HepG2 (cell line): ENCODE results near the gene TEX19. TPM values are rescaled to one million over a fixed set of nuclear protein-coding genes. Genes with fewer than 3 reads are reported as not detected.

ENCODE experiments used
- ADNP ChIP-seq: sonication (generic); formaldehyde crosslinking; IDR thresholded peaks from 2 replicates; pipeline ENCODE4 v1.4.0; 2020; ENCODE audit warnings: missing genetic modification reagents
- EHMT2 ChIP-seq: fragments of 200-600 bp; sonication (generic); IDR thresholded peaks from 2 replicates; pipeline ENCODE4 v1.7.0; 2017; ENCODE audit warnings: antibody characterized with exemption, low read depth, low read length, borderline replicate concordance
- ESRRA ChIP-seq: sonication (generic); formaldehyde crosslinking; IDR thresholded peaks from 2 replicates; pipeline ENCODE4 v1.5.1; 2020; ENCODE audit warnings: mild to moderate bottlenecking, low read depth, missing genetic modification reagents
- HCFC1 ChIP-seq: fragments of 150-350 bp; IDR thresholded peaks from 2 replicates; pipeline ENCODE4 v1.6.1; 2014; ENCODE audit warnings: low read depth, low read length
- MBNL3 ChIP-seq: fragments of 250-450 bp; sonication (Bioruptor Pico); conservative IDR thresholded peaks from 2 replicates; pipeline ENCODE4 v1.8.0; 2022; ENCODE audit warnings: mild to moderate bottlenecking, inconsistent platforms
- MZF1 ChIP-seq: sonication (generic); formaldehyde crosslinking; IDR thresholded peaks from 2 replicates; pipeline ENCODE4 v1.8.1; 2023; ENCODE audit warnings: mild to moderate bottlenecking, missing genetic modification reagents, borderline replicate concordance
- NAIF1 ChIP-seq: sonication (generic); formaldehyde crosslinking; IDR thresholded peaks from 2 replicates; pipeline ENCODE4 v1.5.0; 2020; ENCODE audit warnings: mild to moderate bottlenecking, missing genetic modification reagents, borderline replicate concordance
- NBN ChIP-seq: fragments of 450-650 bp; conservative IDR thresholded peaks from 2 replicates; pipeline ENCODE4 v1.6.1; 2017
- NKX3-1 ChIP-seq: sonication (generic); formaldehyde crosslinking; IDR thresholded peaks from 2 replicates; pipeline ENCODE4 v1.5.0; 2020; ENCODE audit warnings: missing genetic modification reagents
- PHF21A ChIP-seq: sonication (generic); formaldehyde crosslinking; IDR thresholded peaks from 2 replicates; pipeline ENCODE4 v1.5.0; 2020; ENCODE audit warnings: mild to moderate bottlenecking, missing genetic modification reagents
- POGZ ChIP-seq: sonication (generic); formaldehyde crosslinking; IDR thresholded peaks from 2 replicates; pipeline ENCODE4 v1.4.0; 2020; ENCODE audit warnings: mild to moderate bottlenecking, missing genetic modification reagents
- PRPF4 ChIP-seq: fragments of 200-400 bp; formaldehyde crosslinking; IDR thresholded peaks from 2 replicates; pipeline ENCODE4 v1.6.1; 2016; ENCODE audit warnings: low read length, low read depth; ENCODE audit not compliant: poor library complexity, severe bottlenecking
- REL ChIP-seq: sonication (generic); formaldehyde crosslinking; conservative IDR thresholded peaks from 2 replicates; pipeline ENCODE4 v1.8.0; 2022; ENCODE audit warnings: mild to moderate bottlenecking, missing genetic modification reagents, moderate library complexity
- SALL1 ChIP-seq: sonication (generic); formaldehyde crosslinking; IDR thresholded peaks from 2 replicates; pipeline ENCODE4 v1.8.0; 2022; ENCODE audit warnings: mild to moderate bottlenecking, missing genetic modification reagents
- TBL1XR1 ChIP-seq: fragments of 150-350 bp; IDR thresholded peaks from 2 replicates; pipeline ENCODE4 v1.6.1; 2014; ENCODE audit warnings: borderline replicate concordance, low read length; ENCODE audit not compliant: partially characterized antibody
- TBX2 ChIP-seq: sonication (generic); formaldehyde crosslinking; IDR thresholded peaks from 2 replicates; pipeline ENCODE4 v1.5.0; 2020; ENCODE audit warnings: missing genetic modification reagents, mild to moderate bottlenecking, borderline replicate concordance
- THRA ChIP-seq: sonication (generic); formaldehyde crosslinking; IDR thresholded peaks from 2 replicates; pipeline ENCODE4 v1.4.0; 2020; ENCODE audit warnings: missing genetic modification reagents, borderline replicate concordance
- ZFP41 ChIP-seq: sonication (generic); formaldehyde crosslinking; IDR thresholded peaks from 2 replicates; pipeline ENCODE4 v1.4.0; 2020; ENCODE audit warnings: mild to moderate bottlenecking, missing genetic modification reagents, borderline replicate concordance
- ZFP90 ChIP-seq: sonication (generic); formaldehyde crosslinking; IDR thresholded peaks from 2 replicates; pipeline ENCODE4 v1.8.0; 2022; ENCODE audit warnings: missing genetic modification reagents, mild to moderate bottlenecking, inconsistent platforms, borderline replicate concordance
- ZNF256 ChIP-seq: sonication (generic); formaldehyde crosslinking; conservative IDR thresholded peaks from 2 replicates; pipeline ENCODE4 v1.4.0; 2020; ENCODE audit warnings: missing genetic modification reagents
- ZNF337 ChIP-seq: sonication (generic); formaldehyde crosslinking; IDR thresholded peaks from 2 replicates; pipeline ENCODE4 v1.5.1; 2020; ENCODE audit warnings: missing genetic modification reagents, low read depth, mild to moderate bottlenecking, borderline replicate concordance
- ZNF414 ChIP-seq: sonication (generic); formaldehyde crosslinking; IDR thresholded peaks from 2 replicates; pipeline ENCODE4 v1.5.0; 2020; ENCODE audit warnings: missing genetic modification reagents
- ZNF543 ChIP-seq: sonication (generic); formaldehyde crosslinking; IDR thresholded peaks from 2 replicates; pipeline ENCODE4 v1.4.0; 2020; ENCODE audit warnings: mild to moderate bottlenecking, missing genetic modification reagents
- ZNF577 ChIP-seq: sonication (generic); formaldehyde crosslinking; IDR thresholded peaks from 2 replicates; pipeline ENCODE4 v1.4.0; 2020; ENCODE audit warnings: mild to moderate bottlenecking, low read depth, missing genetic modification reagents, borderline replicate concordance
- ZNF607 ChIP-seq: sonication (generic); formaldehyde crosslinking; IDR thresholded peaks from 2 replicates; pipeline ENCODE4 v1.5.1; 2020; ENCODE audit warnings: missing genetic modification reagents, mild to moderate bottlenecking, borderline replicate concordance
- ZNF619 ChIP-seq: sonication (generic); formaldehyde crosslinking; IDR thresholded peaks from 2 replicates; pipeline ENCODE4 v1.4.0; 2020; ENCODE audit warnings: mild to moderate bottlenecking, missing genetic modification reagents
- ZNF629 ChIP-seq: sonication (generic); formaldehyde crosslinking; conservative IDR thresholded peaks from 2 replicates; pipeline ENCODE4 v1.5.0; 2020; ENCODE audit warnings: missing genetic modification reagents
- ZNF766 ChIP-seq: sonication (generic); formaldehyde crosslinking; IDR thresholded peaks from 2 replicates; pipeline ENCODE4 v1.5.0; 2020; ENCODE audit warnings: missing genetic modification reagents, borderline replicate concordance
- ZNF768 ChIP-seq: sonication (generic); formaldehyde crosslinking; IDR thresholded peaks from 2 replicates; pipeline ENCODE4 v1.4.0; 2020; ENCODE audit warnings: missing genetic modification reagents
- polyA plus RNA-seq, 8 experiments: library from polyadenylated mRNA; depleted of rRNA in 3 of 8; stranded (reverse) in 7 of 8; unstranded in 1 of 8; fragments of >200 nt; fragmentation: Illumina TruSeq in 4 of 8; extraction: Trizol in 4 of 8; gene quantifications; 2 replicates each; pipeline versions ENCODE4 v1.2.1 to v1.2.3, GENCODE V29; 2011 to 2016; ENCODE audit warnings: low read depth in 4 of 8, missing spikeins in 1 of 8, mixed read lengths in 1 of 8; ENCODE audit not compliant: insufficient read depth in 1 of 8
- total RNA-seq, 5 experiments: library from RNA; depleted of rRNA; stranded (reverse); fragments of >200 nt; fragmentation: Illumina TruSeq; extraction: Trizol; gene quantifications; 2 replicates each; pipeline ENCODE4 v1.2.3, GENCODE V29; 2016; ENCODE audit warnings: low read depth in 1 of 5

Gene TEX19
- total and polyA plus RNA-seq, 2 of the 13 experiments (the other 11 are each of a cell fraction or from before 2014, with no cell fraction given) = 1.3 to 6.0 TPM

DNA sequence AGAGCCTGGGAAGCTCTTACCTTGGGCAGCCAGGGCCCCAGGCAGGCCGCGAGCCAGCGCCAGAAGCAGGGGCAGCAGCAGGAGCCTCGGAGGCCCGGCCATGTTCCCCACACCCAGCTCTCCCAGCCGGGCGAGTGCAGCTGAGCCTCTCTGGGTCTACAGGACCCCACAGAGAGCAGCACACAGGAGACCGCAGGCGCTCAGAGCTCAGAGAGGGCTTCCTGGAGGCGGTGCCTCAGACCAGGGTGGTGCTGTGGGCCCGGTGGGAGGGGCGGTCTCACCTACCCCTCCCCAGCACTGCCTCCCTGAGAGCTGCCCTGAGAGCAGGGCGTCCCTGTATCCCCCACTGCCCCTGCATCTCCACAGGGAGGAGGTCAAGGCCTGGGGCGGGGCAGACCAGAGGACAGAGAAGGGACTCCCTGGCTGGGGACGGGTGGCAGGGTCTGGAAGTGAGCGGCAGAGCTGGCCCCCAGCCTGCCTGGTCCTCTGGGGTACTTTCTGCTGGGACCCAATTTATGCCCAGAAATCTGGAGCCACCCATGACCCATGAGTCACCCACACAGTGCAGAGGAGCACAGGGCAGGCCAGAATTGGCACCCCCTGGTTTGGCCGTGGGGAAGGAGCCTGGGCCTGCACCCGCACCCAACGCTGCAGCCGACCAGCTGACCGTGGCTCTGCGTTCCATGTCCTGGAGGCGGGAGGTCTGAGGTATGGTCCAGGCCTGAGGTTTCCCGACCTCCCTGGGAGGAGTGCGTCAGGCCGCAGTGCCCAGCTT, 41.5 kb upstream of the TEX19 start, which contains the start of gene CD7 (continued):
- no peak for TF ChIP-seq ZNF607 (CRISPR knock-in tag)
- TF ChIP-seq NBN = no peak
- 0 out of 2 replicates have a peak, but pooled peaks have one; percentile 14 for TF ChIP-seq REL (CRISPR knock-in tag)
- peak; percentile 84; the same call in 1 of the 2 replicates for TF ChIP-seq THRA (CRISPR knock-in tag)
- peak; percentile 76; the same call in 1 of the 2 replicates for TF ChIP-seq ZNF768 (CRISPR knock-in tag)
- TF ChIP-seq TBL1XR1 = no peak
- no peak for TF ChIP-seq ZNF577 (CRISPR knock-in tag)
- no peak for TF ChIP-seq ZNF766
- TF ChIP-seq PRPF4 = no peak
- 0 out of 2 replicates have a peak, but pooled peaks have one; percentile 9 for TF ChIP-seq ADNP (CRISPR knock-in tag)
- TF ChIP-seq ZNF619 (CRISPR knock-in tag) = 0 out of 2 replicates have a peak, but pooled peaks have one; percentile 13
- TF ChIP-seq ZNF256 = 0 out of 2 replicates have a peak, but pooled peaks have one; percentile 37
- peak; percentile 89; the same call in 1 of the 2 replicates for TF ChIP-seq MZF1 (CRISPR knock-in tag)
- TF ChIP-seq ZNF337 (CRISPR knock-in tag) = no peak
- peak; percentile 78; the same call in 1 of the 2 replicates for TF ChIP-seq TBX2
- TF ChIP-seq ZFP41 = no peak
- TF ChIP-seq HCFC1 = no peak
- no peak for TF ChIP-seq NAIF1 (CRISPR knock-in tag)
- TF ChIP-seq EHMT2 = no peak
- no peak; the same call in 1 of the 2 replicates for TF ChIP-seq ZFP90
- peak; percentile 58 for TF ChIP-seq SALL1
- TF ChIP-seq NKX3-1 (CRISPR knock-in tag) = peak; percentile 30; the same call in 1 of the 2 replicates
- TF ChIP-seq POGZ = peak; percentile 77
- TF ChIP-seq PHF21A = peak; percentile 81; the same call in 1 of the 2 replicates
- 0 out of 2 replicates have a peak, but pooled peaks have one; percentile 3 for TF ChIP-seq ZNF629
- TF ChIP-seq ZNF414 (CRISPR knock-in tag) = 0 out of 2 replicates have a peak, but pooled peaks have one; percentile 12
- TF ChIP-seq MBNL3 (CRISPR knock-in tag) = no peak
- TF ChIP-seq ZNF543 = peak; percentile 79
- peak; percentile 85; the same call in 1 of the 2 replicates for TF ChIP-seq ESRRA (CRISPR knock-in tag)
